PC-9 (cell line): ENCODE data around the gene CD55. TPM values are rescaled to one million over a fixed set of nuclear protein-coding genes. Genes with fewer than 3 reads are reported as not detected.

Experiments
- BruUV-seq: library from RNA; stranded (reverse); fragments of 400-500 nt; replicated peaks from 2 replicates; lab custom pipeline; 2021; lab: Mats Ljungman, UMichigan
- CTCF ChIA-PET: fragments of 300-600 bp; sonication (Branson Sonifier 250); formaldehyde crosslinking; loops from one replicate; lab custom pipeline; 2022; ENCODE audit warnings: antibody characterized with exemption; lab: Charles Lee
- POLR2A ChIA-PET: fragments of 300-600 bp; sonication (Branson Sonifier 250); formaldehyde crosslinking; loops from one replicate; lab custom pipeline; 2022; ENCODE audit warnings: antibody characterized with exemption; ENCODE audit not compliant: unreplicated experiment; lab: Charles Lee
- DNase-seq, 2 experiments: peaks; one replicate each; pipeline versions ENCODE4 v3.0.0 to v3.0.0-alpha.2; 2015 to 2022; ENCODE audit warnings: mixed read lengths in 1 of 2
- H2AFZ ChIP-seq: fragments of 200-600 bp; sonication (generic); 2 replicates; pipeline ENCODE4 v1.8.1; 2017; ENCODE audit warnings: antibody characterized with exemption
- H3F3A ChIP-seq: fragments of 200-600 bp; sonication (generic); 2 replicates; pipeline ENCODE4 v1.8.1; 2017; ENCODE audit warnings: antibody characterized with exemption, mild to moderate bottlenecking, low read depth; ENCODE audit not compliant: insufficient read depth
- H3K27ac ChIP-seq: fragments of 200-600 bp; sonication (generic); 2 replicates; pipeline ENCODE4 v1.6.1; 2016; ENCODE audit warnings: mixed run types
- H3K27me3 ChIP-seq: fragments of 200-600 bp; sonication (generic); 2 replicates; pipeline ENCODE4 v1.6.1; 2016; ENCODE audit warnings: low read depth, mixed run types; ENCODE audit not compliant: insufficient read depth
- H3K36me3 ChIP-seq: fragments of 200-600 bp; sonication (generic); 2 replicates; pipeline ENCODE4 v1.6.1; 2016; ENCODE audit warnings: low read depth, mixed run types
- H3K4me1 ChIP-seq: fragments of 200-600 bp; sonication (generic); replicated peaks from 2 replicates; pipeline ENCODE4 v1.6.1; 2016; ENCODE audit warnings: mixed run types; ENCODE audit not compliant: insufficient read depth
- H3K4me2 ChIP-seq: fragments of 200-600 bp; sonication (generic); 2 replicates; pipeline ENCODE4 v1.6.1; 2017; ENCODE audit warnings: mixed run types
- H3K4me3 ChIP-seq: fragments of 200-600 bp; sonication (generic); 2 replicates; pipeline ENCODE4 v1.6.1; 2016; ENCODE audit warnings: mixed run types
- H3K79me2 ChIP-seq: fragments of 200-600 bp; sonication (generic); 2 replicates; pipeline ENCODE4 v1.6.1; 2017; ENCODE audit warnings: low read depth, mixed run types
- H3K9me2 ChIP-seq: fragments of 200-600 bp; sonication (generic); 2 replicates; pipeline ENCODE4 v1.8.1; 2017; ENCODE audit warnings: mild to moderate bottlenecking; ENCODE audit not compliant: insufficient read depth
- H3K9me3 ChIP-seq: fragments of 200-600 bp; sonication (generic); 2 replicates; pipeline ENCODE4 v1.8.1; 2016; ENCODE audit warnings: low read depth; ENCODE audit not compliant: insufficient read depth
- H4K20me1 ChIP-seq: fragments of 200-600 bp; sonication (generic); 2 replicates; pipeline ENCODE4 v1.8.1; 2017; ENCODE audit not compliant: insufficient read depth
- EZH2 ChIP-seq: fragments of 200-600 bp; sonication (generic); IDR thresholded peaks from 2 replicates; pipeline ENCODE4 v1.8.0; 2017; ENCODE audit warnings: antibody characterized with exemption, low read depth
- intact Hi-C: fragments of 100-400 bp; cut with micrococcal nuclease; formaldehyde crosslinking; loops from one replicate; pipeline ENCODE4 v1.10.0; 2022; ENCODE audit not compliant: unreplicated experiment
- total RNA-seq: library from RNA; stranded (reverse); gene quantifications from 2 replicates; pipeline ENCODE4 v1.2.3, GENCODE V29; 2021
- TF ChIP-seq, protein P1 (sequence below): fragments of 200-600 bp; sonication (generic); conservative IDR thresholded peaks from 2 replicates; pipeline ENCODE4 v1.6.1; 2017; ENCODE audit warnings: mixed run types, antibody characterized with exemption, mild to moderate bottlenecking, moderate library complexity

The CD55 gene
- total RNA-seq, 1 experiment from 2014 or later: 45.9 TPM

DNA sequence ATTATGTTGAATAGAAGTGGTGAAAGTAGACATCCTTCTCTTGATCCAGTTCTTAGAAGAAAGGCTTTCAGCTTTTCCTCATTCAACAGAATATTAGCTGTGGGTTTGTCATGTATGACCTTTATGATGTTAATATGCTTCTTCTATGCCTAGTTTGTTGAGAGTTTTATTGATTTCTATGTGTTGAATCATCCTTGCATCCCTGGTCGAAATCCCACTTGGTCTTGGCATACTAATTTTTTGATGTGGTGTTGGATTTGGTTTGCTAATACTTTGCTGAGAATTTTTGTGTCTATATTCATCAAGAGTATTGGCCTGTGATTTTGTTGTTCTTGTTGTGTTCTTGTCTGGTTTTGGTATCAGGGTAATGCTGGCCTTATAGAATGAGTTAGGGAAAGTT is 20.9 kb downstream of the CD55 start:
- Histone ChIP-seq H3K4me1 (no peaks in the 10 kb centered on the region), H3K9me2 (no peaks in the 10 kb centered on the region; the same call in 1 of the 2 replicates), H4K20me1 (no peaks in the 10 kb centered on the region), H2AFZ (no peak overlapping the region), H3K79me2 (no peaks in the 10 kb centered on the region), H3K9me3 (no peaks in the 10 kb centered on the region), H3K36me3 (peaks cover 25% of the 10 kb centered on the region), H3K4me3 (no peak overlapping the region), H3K27ac (no peak overlapping the region), H3F3A (peaks cover 3% of the 10 kb centered on the region; the same call in 1 of the 2 replicates), H3K4me2 (no peak overlapping the region), H3K27me3 (no peaks in the 10 kb centered on the region)
- BruUV-seq: no TSS peak
- ChIA-PET CTCF (no interaction called here), POLR2A (no interaction called here)
- intact Hi-C loops: no loop called here
- no peak for DNase-seq
- TF ChIP-seq, protein P1, sequence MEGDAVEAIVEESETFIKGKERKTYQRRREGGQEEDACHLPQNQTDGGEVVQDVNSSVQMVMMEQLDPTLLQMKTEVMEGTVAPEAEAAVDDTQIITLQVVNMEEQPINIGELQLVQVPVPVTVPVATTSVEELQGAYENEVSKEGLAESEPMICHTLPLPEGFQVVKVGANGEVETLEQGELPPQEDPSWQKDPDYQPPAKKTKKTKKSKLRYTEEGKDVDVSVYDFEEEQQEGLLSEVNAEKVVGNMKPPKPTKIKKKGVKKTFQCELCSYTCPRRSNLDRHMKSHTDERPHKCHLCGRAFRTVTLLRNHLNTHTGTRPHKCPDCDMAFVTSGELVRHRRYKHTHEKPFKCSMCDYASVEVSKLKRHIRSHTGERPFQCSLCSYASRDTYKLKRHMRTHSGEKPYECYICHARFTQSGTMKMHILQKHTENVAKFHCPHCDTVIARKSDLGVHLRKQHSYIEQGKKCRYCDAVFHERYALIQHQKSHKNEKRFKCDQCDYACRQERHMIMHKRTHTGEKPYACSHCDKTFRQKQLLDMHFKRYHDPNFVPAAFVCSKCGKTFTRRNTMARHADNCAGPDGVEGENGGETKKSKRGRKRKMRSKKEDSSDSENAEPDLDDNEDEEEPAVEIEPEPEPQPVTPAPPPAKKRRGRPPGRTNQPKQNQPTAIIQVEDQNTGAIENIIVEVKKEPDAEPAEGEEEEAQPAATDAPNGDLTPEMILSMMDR: no peak
- no peak for TF ChIP-seq EZH2

DNA sequence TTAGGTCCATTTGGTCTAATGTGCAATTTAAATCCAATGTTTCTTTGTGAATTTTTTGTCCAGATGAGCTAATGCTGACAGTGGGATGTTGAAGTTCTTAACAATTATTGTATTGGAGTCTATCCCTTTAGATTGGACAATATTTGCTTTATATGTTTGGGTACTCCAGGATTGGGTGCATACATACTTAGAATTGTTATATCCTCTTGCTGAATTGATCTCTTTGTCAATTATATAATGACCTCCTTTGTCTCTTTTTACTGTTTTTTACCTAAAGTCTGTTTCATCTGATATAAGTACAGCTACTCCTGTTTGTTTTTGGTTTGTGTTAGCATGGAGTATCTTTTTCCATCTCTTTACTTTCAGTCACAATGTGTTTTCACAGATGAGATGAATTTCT is 22.2 kb downstream of the CD55 start:
- Histone ChIP-seq H3K9me3 (no peaks in the 10 kb centered on the region), H3K4me1 (no peaks in the 10 kb centered on the region), H3K4me3 (no peak overlapping the region), H3K27ac (no peak overlapping the region), H3K27me3 (no peaks in the 10 kb centered on the region), H3K79me2 (no peaks in the 10 kb centered on the region), H3F3A (peaks cover 3% of the 10 kb centered on the region; the same call in 1 of the 2 replicates), H4K20me1 (no peaks in the 10 kb centered on the region), H2AFZ (no peak overlapping the region), H3K36me3 (peaks cover 33% of the 10 kb centered on the region), H3K4me2 (no peak overlapping the region), H3K9me2 (no peaks in the 10 kb centered on the region; the same call in 1 of the 2 replicates)
- no TSS peak for BruUV-seq
- TF ChIP-seq, protein P1: no peak
- no peak for TF ChIP-seq EZH2
- intact Hi-C loops: no loop called here
- ChIA-PET CTCF (no interaction called here), POLR2A (no interaction called here)
- DNase-seq: no peak

DNA sequence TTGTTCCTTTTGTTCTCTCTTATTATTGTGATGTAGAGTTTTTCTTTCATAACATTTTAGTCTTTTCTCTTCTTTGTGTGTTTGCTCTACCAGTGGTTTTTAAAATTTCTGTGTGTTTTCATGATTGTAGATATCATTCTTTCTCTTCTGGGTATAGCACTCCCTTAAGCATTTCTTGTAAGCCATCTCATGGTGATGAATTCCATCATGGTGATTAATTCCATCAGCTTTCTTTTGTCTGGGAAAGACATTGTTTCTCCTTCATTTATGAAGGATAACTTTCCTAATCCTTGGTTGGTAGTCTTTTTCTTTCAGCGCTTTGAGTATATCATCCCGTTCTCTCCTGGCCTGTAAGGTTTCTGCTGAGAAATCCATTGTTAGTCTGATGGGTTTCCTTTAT is 22.7 kb downstream of the CD55 start:
- Histone ChIP-seq H3K79me2 (no peaks in the 10 kb centered on the region), H3K27me3 (no peaks in the 10 kb centered on the region), H3F3A (peaks cover 3% of the 10 kb centered on the region; the same call in 1 of the 2 replicates), H3K4me2 (no peak overlapping the region), H3K27ac (no peak overlapping the region), H3K36me3 (peaks cover 33% of the 10 kb centered on the region), H3K4me3 (no peak overlapping the region), H2AFZ (no peak overlapping the region), H3K4me1 (no peaks in the 10 kb centered on the region), H3K9me3 (no peaks in the 10 kb centered on the region), H3K9me2 (no peaks in the 10 kb centered on the region; the same call in 1 of the 2 replicates), H4K20me1 (no peaks in the 10 kb centered on the region)
- no TSS peak for BruUV-seq
- TF ChIP-seq, protein P1: no peak
- TF ChIP-seq EZH2: no peak
- CTCF ChIA-PET: no interaction called here
- intact Hi-C loops: no loop called here
- POLR2A ChIA-PET: no interaction called here
- no peak for DNase-seq
